Mesenchymal stem cell (in vitro differentiated cells and primary cell): ENCODE data around the gene GDPD1.
"Not testable (repeated sequence)": the region's sequence is repeated elsewhere in the genome, so short reads cannot be mapped to it uniquely, and the experiment has no call there.

ENCODE experiments used
- DNase-seq: peaks from one replicate; pipeline ENCODE4 v3.0.0-alpha.2; 2013
- H2AFZ ChIP-seq: one replicate; pipeline ENCODE4 v1.6.1; 2013; ENCODE audit warnings: low read depth, mild to moderate bottlenecking, control low read depth, inconsistent platforms, low read length, moderate library complexity
- H2AK5ac ChIP-seq: 2 replicates; pipeline ENCODE4 v1.6.1; 2013; ENCODE audit warnings: low read length, moderate library complexity, mild to moderate bottlenecking, inconsistent platforms; ENCODE audit not compliant: severe bottlenecking
- H2BK120ac ChIP-seq: one replicate; pipeline ENCODE4 v1.6.1; 2013; ENCODE audit warnings: low read depth, mild to moderate bottlenecking, inconsistent platforms, low read length, moderate library complexity
- H2BK12ac ChIP-seq, 2 experiments: one replicate each; pipeline ENCODE4 v1.6.1; 2013; ENCODE audit warnings: inconsistent platforms in 2 of 2, low read length in 2 of 2, mild to moderate bottlenecking in 2 of 2, moderate library complexity in 2 of 2, control low read depth in 1 of 2
- H2BK15ac ChIP-seq: one replicate; pipeline ENCODE4 v1.6.1; 2013; ENCODE audit warnings: mild to moderate bottlenecking, low read depth, inconsistent platforms; ENCODE audit not compliant: poor library complexity, severe bottlenecking
- H2BK5ac ChIP-seq: 2 replicates; pipeline ENCODE4 v1.6.1; 2013; ENCODE audit warnings: low read depth, mild to moderate bottlenecking, low read length, control low read depth, inconsistent platforms; ENCODE audit not compliant: poor library complexity, severe bottlenecking
- H3K14ac ChIP-seq, 2 experiments: one replicate each; pipeline ENCODE4 v1.6.1; 2013; ENCODE audit warnings: inconsistent platforms in 2 of 2, low read length in 2 of 2, control low read depth in 1 of 2, mild to moderate bottlenecking in 1 of 2, moderate library complexity in 1 of 2
- H3K18ac ChIP-seq, 2 experiments: one replicate each; pipeline ENCODE4 v1.6.1; 2013; ENCODE audit warnings: inconsistent platforms in 2 of 2, low read length in 2 of 2, control low read depth in 1 of 2, low read depth in 1 of 2, mild to moderate bottlenecking in 1 of 2
- H3K23ac ChIP-seq, 2 experiments: one replicate each; pipeline ENCODE4 v1.6.1; 2013; ENCODE audit warnings: inconsistent platforms in 2 of 2, low read length in 2 of 2, mild to moderate bottlenecking in 2 of 2, moderate library complexity in 2 of 2, control low read depth in 1 of 2
- H3K27ac ChIP-seq: 2 replicates; pipeline ENCODE4 v1.5.1; 2013; ENCODE audit warnings: mild to moderate bottlenecking, moderate library complexity, low read length, control low read depth, inconsistent platforms; ENCODE audit not compliant: poor library complexity, severe bottlenecking
- H3K27me3 ChIP-seq, 2 experiments: 2 replicates each; pipeline versions ENCODE4 v1.6.1 to v1.7.0; 2013; ENCODE audit warnings: low read length in 2 of 2, mild to moderate bottlenecking in 2 of 2, moderate library complexity in 2 of 2, control low read depth in 1 of 2, inconsistent platforms in 1 of 2; ENCODE audit not compliant: control insufficient read depth in 1 of 2, insufficient read depth in 1 of 2
- H3K36me3 ChIP-seq, 2 experiments: 2 replicates each; pipeline versions ENCODE4 v1.6.1 to v1.7.0; 2013; ENCODE audit warnings: low read length in 2 of 2, control low read depth in 1 of 2, inconsistent platforms in 1 of 2, low read depth in 1 of 2, mild to moderate bottlenecking in 1 of 2; ENCODE audit not compliant: insufficient read depth in 2 of 2, control insufficient read depth in 1 of 2
- H3K4ac ChIP-seq, 2 experiments: one replicate each; pipeline ENCODE4 v1.6.1; 2013; ENCODE audit warnings: inconsistent platforms in 2 of 2, low read length in 2 of 2, mild to moderate bottlenecking in 2 of 2, moderate library complexity in 2 of 2, control low read depth in 1 of 2, low read depth in 1 of 2
- H3K4me1 ChIP-seq: 2 replicates; pipeline ENCODE4 v1.6.1; 2013; ENCODE audit warnings: low read depth, low read length, control low read depth; ENCODE audit not compliant: control insufficient read depth, insufficient read depth
- H3K4me2 ChIP-seq: 2 replicates; pipeline ENCODE4 v1.6.1; 2013; ENCODE audit warnings: low read length, mild to moderate bottlenecking, inconsistent platforms; ENCODE audit not compliant: poor library complexity, severe bottlenecking
- H3K4me3 ChIP-seq, 2 experiments: 2 replicates each; pipeline versions ENCODE4 v1.5.1 to v1.7.0; 2013; ENCODE audit warnings: low read length in 2 of 2, mild to moderate bottlenecking in 2 of 2, control low read depth in 1 of 2, low read depth in 1 of 2; ENCODE audit not compliant: insufficient read depth in 1 of 2
- H3K79me1 ChIP-seq: replicated peaks from 2 replicates; pipeline ENCODE4 v1.6.1; 2013; ENCODE audit warnings: mild to moderate bottlenecking, control low read depth, low read length, inconsistent platforms; ENCODE audit not compliant: poor library complexity, severe bottlenecking
- H3K9ac ChIP-seq: 2 replicates; pipeline ENCODE4 v1.7.0; 2013; ENCODE audit warnings: mild to moderate bottlenecking, low read length, moderate library complexity
- H3K9me3 ChIP-seq: 2 replicates; pipeline ENCODE4 v1.7.0; 2013; ENCODE audit warnings: mild to moderate bottlenecking, low read length; ENCODE audit not compliant: control insufficient read depth
- H4K8ac ChIP-seq: one replicate; pipeline ENCODE4 v1.6.1; 2013; ENCODE audit warnings: inconsistent platforms, mild to moderate bottlenecking, low read length, moderate library complexity
- H4K91ac ChIP-seq: one replicate; pipeline ENCODE4 v1.6.1; 2013; ENCODE audit warnings: mild to moderate bottlenecking, low read length, inconsistent platforms
- WGBS: methylation state at CpG from one replicate; pipeline ENCODE4 v1.1.7; 2013; ENCODE audit warnings: mixed read lengths; 5-methylcytosine and 5-hydroxymethylcytosine counted together

Gene GDPD1

GRCh38 chr17:59178266-59178985 is 41.9 kb upstream of the GDPD1 start:
- H3K9me3 ChIP-seq: no peaks in the 10 kb centered on the region
- no peak overlapping the region for H2AFZ ChIP-seq
- H3K9ac ChIP-seq: no peak overlapping the region
- H3K23ac ChIP-seq: no peak overlapping the region
- peak overlapping the region; percentile 22 for H4K91ac ChIP-seq
- WGBS: 92% methylated on average over 6 of the region's 7 CpGs
- no peak overlapping the region for H4K8ac ChIP-seq
- no peak overlapping the region for H2AK5ac ChIP-seq
- peak overlapping the region; percentile 7 for H3K4me2 ChIP-seq
- H3K18ac ChIP-seq: peak overlapping the region in 1 of 2 experiments; percentile 9
- no peak overlapping the region for H2BK12ac ChIP-seq
- no peak overlapping the region for H2BK15ac ChIP-seq
- peak; percentile 24 for DNase-seq
- H3K14ac ChIP-seq: no peak overlapping the region
- no peak overlapping the region for H3K4ac ChIP-seq
- no peak overlapping the region for H3K27ac ChIP-seq
- H3K79me1 ChIP-seq: peaks cover 51% of the 10 kb centered on the region
- H3K4me1 ChIP-seq: peaks cover 8% of the 10 kb centered on the region
- no peak overlapping the region for H2BK5ac ChIP-seq
- no peak overlapping the region for H2BK120ac ChIP-seq
- peaks cover 4 to 12% of the 10 kb centered on the region in 2 experiments for H3K36me3 ChIP-seq
- H3K27me3 ChIP-seq: no peaks in the 10 kb centered on the region
- H3K4me3 ChIP-seq: no peak overlapping the region

GRCh38 chr17:59179601-59180000 is 40.7 kb upstream of the GDPD1 start:
- not testable (repeated sequence) for H3K4me3 ChIP-seq, H3K27me3 ChIP-seq, H2BK5ac ChIP-seq

GRCh38 chr17:59180626-59181025 is 39.7 kb upstream of the GDPD1 start:
- Histone ChIP-seq H2BK15ac (no peak overlapping the region), H3K14ac (no peak overlapping the region), H3K4me2 (no peak overlapping the region), H2BK5ac (no peak overlapping the region), H3K4me3 (no peak overlapping the region), H3K4ac (no peak overlapping the region), H3K9me3 (no peaks in the 10 kb centered on the region), H3K18ac (no peak overlapping the region), H2BK120ac (no peak overlapping the region), H3K9ac (no peak overlapping the region), H3K79me1 (peaks cover 45% of the 10 kb centered on the region), H2BK12ac (no peak overlapping the region), H4K8ac (no peak overlapping the region), H4K91ac (no peak overlapping the region), H3K36me3 (peaks cover 0 to 4% of the 10 kb centered on the region in 2 experiments), H2AK5ac (no peak overlapping the region), H3K27ac (no peak overlapping the region), H3K23ac (no peak overlapping the region), H3K27me3 (no peaks in the 10 kb centered on the region), H2AFZ (no peak overlapping the region), H3K4me1 (peaks cover 8% of the 10 kb centered on the region)
- DNase-seq: no peak
- WGBS: 98% methylated on average over 9 of the region's 9 CpGs

More at GRCh38 chr17:59179601-59180000, 40.7 kb upstream of the GDPD1 start:
- H2BK12ac ChIP-seq, DNase-seq, H3K27ac ChIP-seq, H2BK15ac ChIP-seq, H3K9me3 ChIP-seq, H3K4me2 ChIP-seq, H4K8ac ChIP-seq, H4K91ac ChIP-seq, H3K4ac ChIP-seq, H2BK120ac ChIP-seq, H3K23ac ChIP-seq, H3K18ac ChIP-seq, H3K9ac ChIP-seq, H3K4me1 ChIP-seq, H2AK5ac ChIP-seq, H2AFZ ChIP-seq, H3K14ac ChIP-seq: not testable (repeated sequence)
- Histone ChIP-seq H3K36me3 (peaks cover 0 to 11% of the 10 kb centered on the region in 2 experiments), H3K79me1 (peaks cover 54% of the 10 kb centered on the region)
- WGBS: 95% methylated on average over 11 of the region's 11 CpGs

GRCh38 chr17:59181481-59181880 is 38.8 kb upstream of the GDPD1 start:
- peaks cover 0 to 4% of the 10 kb centered on the region in 2 experiments for H3K36me3 ChIP-seq
- H3K4ac ChIP-seq: no peak overlapping the region
- no peak overlapping the region for H2AK5ac ChIP-seq
- H2AFZ ChIP-seq: no peak overlapping the region
- H3K27me3 ChIP-seq: no peaks in the 10 kb centered on the region
- H3K4me1 ChIP-seq: peaks cover 8% of the 10 kb centered on the region
- no peak overlapping the region for H3K4me3 ChIP-seq
- no peak overlapping the region for H3K9ac ChIP-seq
- DNase-seq: no peak
- no peaks in the 10 kb centered on the region for H3K9me3 ChIP-seq
- no peak overlapping the region for H3K23ac ChIP-seq
- H3K14ac ChIP-seq: no peak overlapping the region
- no peak overlapping the region for H4K8ac ChIP-seq
- no peak overlapping the region for H2BK120ac ChIP-seq
- no peak overlapping the region for H2BK5ac ChIP-seq
- no peak overlapping the region for H4K91ac ChIP-seq
- no peak overlapping the region for H2BK12ac ChIP-seq
- no peak overlapping the region for H3K27ac ChIP-seq
- H3K79me1 ChIP-seq: peaks cover 42% of the 10 kb centered on the region
- no peak overlapping the region for H2BK15ac ChIP-seq
- no peak overlapping the region for H3K18ac ChIP-seq
- 99% methylated on average over 9 of the region's 9 CpGs for WGBS
- no peak overlapping the region for H3K4me2 ChIP-seq
